DMS 273 (cell line): Measurements from ENCODE around the gene FTMT.
"Not testable (repeated sequence)": the region's sequence is repeated elsewhere in the genome, so short reads cannot be mapped to it uniquely, and the experiment has no call there.

Experiments
- DNase-seq: peaks from one replicate; lab custom pipeline; 2025; ENCODE audit not compliant: unreplicated experiment; lab: John Stamatoyannopoulos, UW

FTMT gene

DNA sequence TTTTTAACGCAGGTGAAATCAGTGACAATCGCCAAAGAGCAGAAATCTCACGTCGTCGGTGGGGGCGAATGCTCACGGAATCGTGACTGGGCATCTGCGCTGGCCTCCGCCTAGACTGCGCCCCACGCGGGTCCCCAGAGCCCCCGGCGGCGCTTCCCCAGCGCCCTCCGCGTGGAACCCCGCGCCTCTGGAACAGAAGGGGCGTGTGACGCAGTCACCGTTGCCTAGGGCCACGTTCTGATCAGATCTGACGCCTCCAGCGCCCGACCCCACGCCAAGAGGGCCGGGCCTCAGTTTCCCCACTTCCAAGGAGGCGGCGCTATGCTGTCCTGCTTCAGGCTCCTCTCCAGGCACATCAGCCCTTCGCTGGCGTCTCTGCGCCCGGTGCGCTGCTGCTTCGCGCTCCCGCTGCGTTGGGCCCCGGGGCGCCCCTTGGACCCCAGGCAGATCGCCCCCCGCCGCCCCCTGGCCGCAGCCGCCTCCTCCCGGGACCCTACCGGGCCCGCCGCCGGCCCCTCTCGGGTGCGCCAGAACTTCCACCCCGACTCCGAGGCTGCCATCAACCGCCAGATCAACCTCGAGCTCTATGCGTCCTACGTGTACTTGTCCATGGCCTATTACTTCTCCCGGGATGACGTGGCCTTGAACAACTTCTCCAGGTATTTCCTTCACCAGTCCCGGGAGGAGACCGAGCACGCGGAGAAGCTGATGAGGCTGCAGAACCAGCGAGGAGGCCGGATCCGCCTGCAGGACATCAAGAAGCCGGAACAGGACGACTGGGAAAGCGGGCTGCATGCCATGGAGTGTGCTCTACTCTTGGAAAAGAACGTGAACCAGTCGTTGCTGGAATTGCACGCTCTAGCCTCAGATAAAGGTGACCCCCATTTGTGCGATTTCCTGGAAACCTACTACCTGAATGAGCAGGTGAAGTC is at the start of gene FTMT:
Gene FTMT (plus strand): TSS at position 240 of the 932 bp plus-strand sequence. CDS start 82 bp downstream, at position 322.
- DNase-seq: no peak

DNA sequence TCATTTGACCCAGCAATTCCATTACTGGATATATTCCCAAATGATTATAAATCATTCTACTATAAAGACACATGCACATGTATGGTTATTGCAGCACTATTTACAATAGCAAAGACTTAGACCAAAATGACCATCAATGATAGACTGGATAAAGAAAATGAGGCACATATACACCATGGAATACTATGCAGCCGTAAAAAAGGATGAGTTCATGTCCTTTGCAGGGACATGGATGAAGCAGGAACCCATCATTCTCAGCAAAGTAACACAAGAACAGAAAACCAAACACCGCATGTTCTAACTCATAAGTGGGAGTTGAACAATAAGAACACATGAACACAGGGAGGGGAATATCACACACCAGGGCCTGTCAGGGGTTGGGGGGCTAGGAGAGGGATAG is 46.4 kb upstream of the FTMT start:
- DNase-seq: not testable (repeated sequence)

DNA sequence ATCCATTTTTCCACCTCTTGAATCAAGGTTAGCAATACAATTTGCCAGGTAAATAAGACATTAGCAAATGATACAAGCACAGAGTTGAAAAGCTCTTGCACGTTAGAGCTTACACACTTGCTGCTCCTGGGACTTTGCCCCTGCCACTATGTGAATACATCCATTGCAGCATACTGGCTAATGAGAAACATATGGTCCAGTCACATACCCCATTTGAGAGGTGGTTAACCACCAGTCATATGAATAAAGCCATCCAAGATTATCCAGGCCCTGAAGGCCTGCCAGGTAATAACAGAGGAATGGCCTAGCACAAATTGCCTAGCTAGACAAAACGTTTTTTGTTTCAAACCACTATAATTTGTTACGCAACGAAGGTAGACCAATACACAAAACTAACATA is 45.8 kb upstream of the FTMT start:
- DNase-seq: no peak

DNA sequence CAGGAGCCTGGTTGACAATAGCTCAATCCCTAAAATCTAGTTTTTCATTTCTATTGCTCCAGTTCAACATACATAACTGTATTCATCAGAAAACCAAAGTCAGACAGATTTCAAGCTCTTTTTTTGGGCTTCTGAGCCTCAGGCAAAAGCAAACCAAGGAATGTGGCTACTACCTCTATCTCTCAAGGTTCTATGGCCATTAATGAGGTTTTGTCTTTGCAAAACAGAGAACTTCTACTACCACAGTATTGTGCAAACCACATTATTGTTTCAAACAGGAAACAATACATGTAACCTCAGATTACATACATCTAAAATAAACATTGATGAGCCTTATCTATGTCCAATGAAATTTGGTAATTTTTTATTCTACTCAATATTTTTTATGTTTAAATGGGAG is 35.5 kb upstream of the FTMT start:
- no peak for DNase-seq

DNA sequence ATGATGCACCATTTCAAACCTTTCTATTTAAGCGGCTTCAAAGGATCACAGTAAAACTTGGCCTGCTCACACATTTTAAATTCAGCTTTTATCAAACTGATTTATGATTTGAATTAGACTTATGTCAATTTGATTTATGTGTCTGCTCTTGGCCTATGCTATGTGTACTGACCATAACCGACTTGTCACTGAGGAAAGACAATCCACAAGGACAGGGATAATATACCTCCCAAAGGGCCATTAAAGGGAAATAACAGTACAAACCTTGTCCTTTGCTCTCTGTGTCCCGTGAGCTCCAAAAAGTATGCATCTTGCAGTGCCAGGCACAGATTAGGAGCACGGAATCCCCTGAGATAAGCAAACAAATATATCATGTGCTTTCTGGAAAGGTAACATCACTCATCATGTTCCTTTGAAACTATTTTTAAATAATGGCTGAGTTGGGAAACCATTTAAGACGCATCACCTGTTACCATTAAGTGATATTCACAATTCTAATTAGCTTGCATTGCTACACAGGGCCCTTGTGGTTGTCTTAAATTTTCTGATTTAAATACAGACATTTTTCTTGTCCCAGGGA is 31.9 kb upstream of the FTMT start:
- no peak for DNase-seq

DNA sequence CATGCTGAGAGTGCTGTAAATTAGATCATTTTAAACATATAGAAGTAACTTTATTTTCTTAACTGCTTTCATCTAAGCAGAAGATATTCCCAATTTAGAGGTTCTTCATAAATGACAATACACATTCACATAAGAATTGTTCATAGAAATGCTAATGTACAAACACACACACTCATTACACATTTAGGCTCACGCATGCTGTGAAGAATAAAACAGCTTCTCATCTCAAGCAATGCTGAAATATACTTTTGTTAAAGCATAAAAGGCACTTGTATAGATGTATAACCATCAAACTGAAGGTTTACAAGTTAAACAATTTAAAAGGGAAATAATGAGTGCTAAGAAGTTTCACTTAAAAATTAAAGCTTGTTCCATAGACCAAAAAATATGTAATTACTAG is 18.1 kb upstream of the FTMT start:
- no peak for DNase-seq

DNA sequence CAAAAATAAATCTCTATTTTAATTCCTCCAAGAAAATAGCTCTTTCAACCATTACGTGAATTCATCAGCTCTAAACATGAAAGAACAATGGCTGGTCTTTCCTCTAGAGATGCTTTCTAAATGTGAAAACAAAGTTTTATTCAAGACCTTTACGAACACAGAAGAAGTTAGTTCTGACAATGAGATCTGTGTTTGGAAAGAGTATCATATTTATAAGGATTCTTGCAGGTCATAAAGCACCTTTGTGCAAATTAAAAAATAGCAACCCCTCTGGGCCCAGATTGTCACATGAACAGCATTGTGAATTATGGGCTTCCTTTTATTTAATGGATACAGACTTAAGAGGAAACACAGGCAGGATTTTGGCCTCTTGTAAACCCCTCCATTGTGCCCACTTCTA is 17.7 kb upstream of the FTMT start:
- DNase-seq: no peak

DNA sequence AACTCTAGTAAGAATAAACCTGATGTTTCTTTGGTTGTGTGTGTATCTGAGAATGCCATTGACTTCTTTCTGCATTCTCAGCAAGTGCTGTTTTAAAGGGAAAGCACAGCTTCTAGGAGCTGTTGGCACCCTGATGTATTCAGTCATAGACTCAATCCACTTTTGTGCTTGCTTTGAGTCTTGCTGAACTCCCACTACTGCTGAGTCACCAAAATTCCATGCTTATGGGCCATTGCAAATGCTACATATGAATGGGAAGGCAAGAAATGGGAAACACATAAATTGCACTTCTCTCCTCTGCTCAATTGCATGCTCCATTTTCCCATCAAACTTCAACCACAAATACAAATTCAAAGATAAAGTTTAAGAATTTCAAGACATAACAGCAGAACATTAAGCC is 9.8 kb upstream of the FTMT start:
- DNase-seq: no peak

DNA sequence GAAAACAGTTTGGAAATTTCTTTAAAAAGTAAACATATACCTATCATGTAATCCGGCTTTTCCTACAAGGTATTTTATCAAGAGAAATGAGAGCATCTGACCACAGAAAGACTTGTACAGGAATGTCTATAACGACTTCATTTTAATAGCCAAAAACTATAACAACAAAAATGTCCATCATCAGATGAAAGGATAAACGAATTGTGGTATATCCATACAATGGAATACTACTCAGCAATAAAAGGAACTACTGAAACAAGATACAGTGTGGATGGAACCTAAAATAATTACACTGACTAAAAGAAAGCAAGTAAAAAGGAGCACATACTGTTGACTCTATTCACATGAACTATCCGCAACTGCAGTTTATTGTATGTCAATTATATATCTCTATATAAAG is 1.4 kb upstream of the FTMT start:
- DNase-seq: no peak

DNA sequence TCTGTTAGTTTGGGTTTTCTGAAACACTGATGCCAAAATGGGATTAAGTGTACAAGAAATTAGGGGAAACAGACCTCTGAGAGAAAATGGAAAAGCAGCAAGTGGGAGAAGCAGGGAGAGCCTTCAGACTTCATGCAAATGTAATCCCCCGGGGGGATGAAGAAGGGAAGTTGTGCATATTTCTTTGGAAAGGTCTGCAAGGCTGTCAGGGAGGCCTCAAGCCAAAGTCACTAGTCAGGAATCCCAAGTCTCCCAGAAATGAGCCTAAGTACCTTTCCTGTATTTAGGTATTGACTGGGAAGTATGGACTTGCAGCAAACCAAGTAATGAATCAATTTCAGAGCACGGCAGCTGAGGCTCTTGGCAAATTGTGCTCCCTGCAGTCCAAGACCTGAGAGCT is 2.2 kb downstream of the FTMT start:
- no peak for DNase-seq

DNA sequence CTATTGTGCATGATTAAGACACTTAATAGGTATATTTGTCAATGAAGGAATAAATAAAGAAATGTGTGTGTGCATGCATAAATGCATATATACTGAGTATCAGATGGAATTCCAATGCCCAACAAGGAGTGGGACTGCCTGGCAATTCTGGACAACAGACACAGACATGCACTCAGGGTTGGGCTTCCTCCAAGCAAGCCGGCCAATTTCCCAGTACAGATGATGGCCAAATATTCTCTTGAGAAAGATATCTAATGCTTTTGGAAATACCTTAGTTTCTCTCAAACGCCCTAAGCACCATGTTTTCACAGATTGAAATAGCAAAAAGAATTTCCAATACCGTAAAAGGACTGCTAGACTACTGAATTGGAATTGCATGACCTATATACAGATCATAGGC is 11.1 kb downstream of the FTMT start:
- DNase-seq: no peak

DNA sequence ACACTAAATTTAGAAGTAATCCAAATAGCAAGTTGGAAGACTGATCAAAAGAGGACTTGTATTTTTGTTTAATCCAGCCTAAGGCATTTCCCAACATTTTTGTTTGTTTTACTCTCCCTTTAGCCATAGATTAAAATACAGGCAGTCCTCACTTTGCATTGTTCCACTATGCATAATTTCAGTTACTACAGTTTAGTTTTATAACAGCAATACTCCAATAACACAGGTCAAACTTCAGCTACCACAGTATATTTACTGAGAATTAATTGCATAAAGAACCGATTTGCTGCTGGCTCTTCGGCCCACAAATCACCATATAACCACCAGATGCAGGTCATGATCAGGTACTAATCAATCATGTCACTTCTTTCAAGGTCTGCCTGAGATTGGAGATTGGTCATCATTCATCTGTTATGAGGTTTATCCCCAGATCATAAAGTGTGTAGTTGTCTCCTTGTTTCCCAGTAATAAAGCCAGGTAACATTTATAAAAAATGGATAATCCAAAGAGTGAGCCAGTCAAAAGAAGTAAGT is 12.1 kb downstream of the FTMT start:
- no peak for DNase-seq

DNA sequence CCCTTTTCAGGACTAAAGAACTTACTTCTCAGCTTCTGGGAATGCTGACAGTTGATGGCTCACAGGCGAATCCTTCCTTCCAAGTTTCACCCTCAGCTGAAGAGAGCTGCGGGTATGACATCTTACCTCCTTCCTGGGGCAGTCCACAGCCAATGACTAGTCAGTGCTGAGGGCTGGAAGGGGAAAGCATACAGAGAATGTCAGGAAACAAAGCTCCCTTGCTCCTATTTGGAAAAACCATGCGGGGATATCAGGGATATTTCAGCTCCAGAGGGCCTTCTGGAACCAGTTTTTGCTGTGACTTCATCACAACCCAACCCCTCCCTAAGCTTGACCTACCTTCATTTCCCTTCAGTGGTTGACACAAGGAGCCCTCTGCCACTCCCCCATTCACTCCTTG is 15.7 kb downstream of the FTMT start:
- no peak for DNase-seq

DNA sequence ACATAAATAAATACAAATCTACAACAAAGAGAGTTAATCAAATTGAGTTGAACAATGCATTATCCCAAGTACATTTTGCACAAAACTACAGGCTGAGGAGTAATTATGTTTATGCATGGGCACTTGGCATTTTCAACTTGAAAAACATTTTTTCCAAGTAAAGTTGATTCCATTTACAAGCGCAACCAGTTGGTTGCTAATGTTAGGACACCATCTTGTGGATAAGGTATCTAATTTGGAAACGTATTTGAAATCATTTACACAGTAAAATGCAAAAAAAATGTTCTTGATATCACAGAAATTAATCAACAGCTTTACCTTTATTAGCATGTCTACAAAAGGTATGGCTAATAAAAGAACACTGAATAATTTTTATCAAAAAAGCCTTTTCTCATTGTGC is 18.8 kb downstream of the FTMT start:
- DNase-seq: peak; percentile 3

DNA sequence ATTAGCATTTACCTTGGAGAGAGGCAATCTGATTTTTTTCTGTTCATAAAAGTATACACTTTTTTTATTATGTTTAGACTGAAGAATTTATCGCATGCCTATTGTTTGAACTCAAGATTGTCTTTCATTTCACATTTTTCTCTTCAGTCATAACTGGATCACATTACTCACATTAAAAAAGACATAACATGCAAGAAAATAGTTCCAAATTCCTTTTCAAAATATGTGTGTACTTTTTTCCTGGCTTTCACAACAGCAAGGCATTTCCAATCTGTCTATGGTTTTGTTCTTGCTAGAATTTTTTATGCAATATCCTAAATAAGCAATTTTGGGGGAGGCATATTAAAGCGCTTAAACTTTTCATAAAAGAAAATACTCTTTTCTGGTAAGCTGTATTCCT is 21.2 kb downstream of the FTMT start:
- DNase-seq: no peak

DNA sequence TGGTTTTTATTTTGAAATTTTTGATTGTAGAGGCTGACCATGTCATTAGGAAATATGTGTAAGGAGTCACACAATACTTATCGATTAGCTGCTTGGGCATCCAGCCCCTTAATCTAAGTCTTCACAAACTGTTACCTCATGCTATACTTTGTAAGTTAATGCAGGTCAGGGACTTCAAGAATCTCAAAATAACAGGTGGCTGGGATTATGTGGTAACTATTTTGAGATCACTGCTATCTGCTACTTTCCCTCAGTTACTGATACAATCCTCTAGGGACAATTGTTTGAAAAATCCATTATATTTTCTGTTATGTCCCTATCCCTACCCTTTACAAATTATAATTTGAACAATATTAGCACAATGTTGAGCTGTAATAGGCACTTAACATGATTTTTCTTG is 21.7 kb downstream of the FTMT start:
- DNase-seq: peak; percentile 3

DNA sequence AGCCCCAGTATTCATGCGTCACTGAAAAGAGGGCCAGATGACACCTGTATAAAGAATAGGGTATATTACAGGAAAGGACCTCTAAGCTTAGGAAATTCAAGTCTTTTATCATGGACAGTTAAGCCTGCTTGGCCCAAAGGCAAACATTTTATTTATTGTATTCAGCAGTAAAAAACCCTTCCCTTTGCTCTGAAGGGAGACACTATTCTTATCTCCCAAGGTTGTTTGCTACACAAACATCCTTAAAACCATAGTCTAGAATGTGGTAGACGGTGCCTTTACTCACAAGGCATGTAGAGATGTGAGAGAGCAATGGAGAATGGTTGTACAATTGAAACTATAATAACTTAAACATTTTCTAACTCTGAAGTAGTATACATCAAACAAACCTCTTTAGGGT is 33.9 kb downstream of the FTMT start:
- no peak for DNase-seq

DNA sequence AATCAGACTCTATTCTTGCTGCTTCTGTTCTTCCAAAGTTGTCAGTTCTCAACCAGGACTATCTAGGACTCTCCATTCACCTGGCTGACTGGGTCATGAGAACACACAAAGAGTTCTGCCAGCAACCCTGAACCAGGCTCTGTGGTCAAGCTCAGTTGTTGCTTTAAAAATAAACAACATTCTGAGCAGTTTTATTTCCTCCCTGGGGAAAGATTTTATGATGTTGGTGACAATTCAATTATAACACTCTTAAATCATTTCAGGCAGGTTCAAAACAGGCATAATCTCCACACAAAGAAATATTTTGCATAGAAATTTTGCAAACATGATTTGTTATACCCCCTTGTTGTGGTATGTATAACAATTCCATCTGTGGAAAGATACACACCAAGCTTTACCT is 36.0 kb downstream of the FTMT start:
- no peak for DNase-seq

DNA sequence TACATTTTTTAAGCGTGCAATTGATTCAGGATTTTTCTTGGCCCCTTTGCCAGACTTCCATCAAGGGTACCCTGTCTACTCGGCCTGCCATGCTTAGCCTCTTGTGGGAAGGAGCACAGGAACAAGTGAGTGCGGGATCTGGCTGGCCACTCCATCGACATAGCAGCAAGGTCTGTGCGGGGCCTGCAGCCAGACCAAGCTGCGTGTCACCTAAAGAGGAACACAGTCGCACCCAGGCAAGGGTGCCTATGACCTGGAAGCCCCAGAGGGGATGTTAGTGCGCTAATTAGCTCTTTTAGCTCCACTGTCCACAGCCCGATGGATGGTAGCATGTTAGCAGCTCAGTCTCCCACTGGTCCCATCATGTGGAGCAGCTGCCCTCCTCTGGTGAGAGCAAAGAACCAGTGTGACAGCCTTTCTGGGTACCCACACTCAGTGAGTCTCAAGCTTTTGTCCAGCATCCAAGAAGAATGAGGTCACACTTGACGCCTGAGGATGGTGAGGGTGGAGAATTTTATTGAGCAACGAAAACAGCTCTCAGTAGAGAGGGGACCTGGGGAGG is 38.7 kb downstream of the FTMT start:
- no peak for DNase-seq

DNA sequence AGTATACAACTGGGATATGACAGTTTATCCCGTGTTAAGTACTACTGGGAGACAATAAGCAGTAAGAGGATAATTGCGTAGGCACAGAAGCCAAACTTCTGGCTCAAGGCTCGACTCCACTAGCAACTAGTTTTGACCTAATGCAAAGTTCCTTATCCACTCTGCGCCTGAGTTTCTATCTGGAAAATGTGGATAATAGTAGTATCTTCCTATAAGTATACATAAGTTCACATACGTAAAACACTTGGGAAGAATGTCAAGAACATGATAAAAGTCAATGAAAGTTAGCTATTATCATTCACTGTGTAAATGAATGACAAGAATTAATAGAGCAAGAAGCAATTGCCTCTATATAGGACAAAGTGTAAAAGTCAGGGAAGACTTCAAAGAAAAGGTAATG is 45.7 kb downstream of the FTMT start:
- DNase-seq: no peak

DNA sequence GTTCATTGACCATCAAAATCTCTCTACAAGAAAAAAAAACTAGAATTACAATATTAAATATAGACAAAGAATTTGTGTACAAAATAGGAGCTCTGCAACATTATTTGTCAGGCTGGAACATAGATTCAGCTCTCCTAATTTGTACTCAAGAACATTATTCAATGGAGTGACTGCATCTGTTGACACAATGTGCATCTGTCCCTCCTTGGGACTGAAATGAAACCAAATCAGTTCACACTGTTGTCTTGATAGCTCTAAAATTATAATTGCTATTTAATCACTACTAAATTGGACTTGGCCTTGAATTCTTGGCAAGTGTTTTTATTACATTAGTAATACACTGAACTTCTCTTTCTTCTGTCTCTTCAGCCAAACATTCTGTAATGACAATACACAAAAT is 47.7 kb downstream of the FTMT start:
- DNase-seq: no peak
